HFF-Myc (cell line): Measurements from ENCODE around the gene ZFP64.

ENCODE experiments used
- DNase-seq: peaks from one replicate; pipeline ENCODE4 v3.0.0-alpha.2; 2011; ENCODE audit warnings: low read depth; ENCODE audit errors: extremely low read depth
- H3K4me3 ChIP-seq: replicated peaks from 2 replicates; pipeline ENCODE4 v1.5.1; 2011; ENCODE audit warnings: low read depth, mild to moderate bottlenecking, control low read depth, low read length
- TF ChIP-seq, protein P1 (sequence below): IDR thresholded peaks from 2 replicates; pipeline ENCODE4 v1.5.1; 2012; ENCODE audit warnings: mild to moderate bottlenecking, low read depth, low read length, control low read depth; ENCODE audit errors: missing control alignments

ZFP64 gene

DNA sequence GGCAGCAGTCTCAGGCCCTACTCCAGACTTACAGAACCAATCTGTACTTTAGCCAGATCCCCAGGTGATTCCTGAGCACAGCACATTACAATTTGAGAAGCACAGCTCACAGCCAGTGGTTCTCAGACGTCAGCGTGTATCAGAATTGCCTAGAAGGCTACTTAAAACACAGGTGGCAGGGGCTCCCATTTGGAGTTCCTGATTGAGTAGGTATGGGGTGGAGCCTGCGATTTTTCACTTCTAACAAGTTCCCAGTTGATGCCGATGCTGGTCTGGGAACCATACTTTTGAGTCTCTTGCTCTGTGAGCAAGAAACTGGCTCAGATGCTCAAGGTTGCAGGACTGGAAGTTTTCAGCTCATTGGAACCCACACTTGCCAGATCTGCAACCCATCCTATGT lies 89.5 kb downstream of the ZFP64 start:
- DNase-seq = no peak
- TF ChIP-seq, protein P1, sequence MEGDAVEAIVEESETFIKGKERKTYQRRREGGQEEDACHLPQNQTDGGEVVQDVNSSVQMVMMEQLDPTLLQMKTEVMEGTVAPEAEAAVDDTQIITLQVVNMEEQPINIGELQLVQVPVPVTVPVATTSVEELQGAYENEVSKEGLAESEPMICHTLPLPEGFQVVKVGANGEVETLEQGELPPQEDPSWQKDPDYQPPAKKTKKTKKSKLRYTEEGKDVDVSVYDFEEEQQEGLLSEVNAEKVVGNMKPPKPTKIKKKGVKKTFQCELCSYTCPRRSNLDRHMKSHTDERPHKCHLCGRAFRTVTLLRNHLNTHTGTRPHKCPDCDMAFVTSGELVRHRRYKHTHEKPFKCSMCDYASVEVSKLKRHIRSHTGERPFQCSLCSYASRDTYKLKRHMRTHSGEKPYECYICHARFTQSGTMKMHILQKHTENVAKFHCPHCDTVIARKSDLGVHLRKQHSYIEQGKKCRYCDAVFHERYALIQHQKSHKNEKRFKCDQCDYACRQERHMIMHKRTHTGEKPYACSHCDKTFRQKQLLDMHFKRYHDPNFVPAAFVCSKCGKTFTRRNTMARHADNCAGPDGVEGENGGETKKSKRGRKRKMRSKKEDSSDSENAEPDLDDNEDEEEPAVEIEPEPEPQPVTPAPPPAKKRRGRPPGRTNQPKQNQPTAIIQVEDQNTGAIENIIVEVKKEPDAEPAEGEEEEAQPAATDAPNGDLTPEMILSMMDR = no peak
- no peak overlapping the region for H3K4me3 ChIP-seq
